GM18873 (cell line): ENCODE results near the gene P2RX4.
"Not testable (repeated sequence)": the region's sequence is repeated elsewhere in the genome, so short reads cannot be mapped to it uniquely, and the experiment has no call there.

ENCODE experiments used
- ATAC-seq: cut with Tn5 transposase; IDR thresholded peaks from one replicate; pipeline ENCODE4 v1.9.1; 2021; ENCODE audit warnings: mild to moderate bottlenecking, moderate library complexity, moderate number of reproducible peaks; ENCODE audit not compliant: unreplicated experiment, low FRiP score

The P2RX4 gene

GRCh38 chr12:121218588-121219352 lies 8.8 kb downstream of the P2RX4 start:
- ATAC-seq, result no peak

- no peak for ATAC-seq
These were observed 9.5 kb downstream of the P2RX4 start for GRCh38 chr12:121219353-121219986.

GRCh38 chr12:121222847-121223246 lies 12.9 kb downstream of the P2RX4 start:
- no peak for ATAC-seq

- no peak for ATAC-seq
These were observed 13.7 kb downstream of the P2RX4 start for GRCh38 chr12:121223292-121224285.

- ATAC-seq, result no peak
These were observed 14.7 kb downstream of the P2RX4 start for GRCh38 chr12:121224591-121224990.

GRCh38 chr12:121226399-121226798 lies 16.5 kb downstream of the P2RX4 start:
- ATAC-seq, result no peak

- peak; percentile 23 for ATAC-seq
These were observed 16.9 kb downstream of the P2RX4 start for GRCh38 chr12:121226871-121227270.

GRCh38 chr12:121227294-121227693 lies 17.4 kb downstream of the P2RX4 start:
- peak; percentile 71 for ATAC-seq

- ATAC-seq, result no peak
These were observed 19.2 kb downstream of the P2RX4 start for GRCh38 chr12:121228919-121229665.

- not testable (repeated sequence) for ATAC-seq
These were observed 20.1 kb downstream of the P2RX4 start for GRCh38 chr12:121229826-121230537.

GRCh38 chr12:121230538-121230907 lies 20.6 kb downstream of the P2RX4 start:
- no peak for ATAC-seq

- ATAC-seq, result no peak
These were observed 22.2 kb downstream of the P2RX4 start for GRCh38 chr12:121232163-121232562.

- no peak for ATAC-seq
These were observed 23.2 kb downstream of the P2RX4 start for GRCh38 chr12:121232977-121233627.

GRCh38 chr12:121233628-121234020 lies 23.7 kb downstream of the P2RX4 start:
- ATAC-seq, result no peak

GRCh38 chr12:121236776-121237175 lies 26.8 kb downstream of the P2RX4 start:
- ATAC-seq, result no peak

- no peak for ATAC-seq
These were observed 27.5 kb downstream of the P2RX4 start for GRCh38 chr12:121237415-121237814.

GRCh38 chr12:121238086-121238485 lies 28.2 kb downstream of the P2RX4 start:
- no peak for ATAC-seq

GRCh38 chr12:121238604-121239350 lies 28.8 kb downstream of the P2RX4 start:
- ATAC-seq, result no peak
